GM23338 (cell line): Measurements from ENCODE around the gene ANKRD55.
"Not testable (repeated sequence)": the region's sequence is repeated elsewhere in the genome, so short reads cannot be mapped to it uniquely, and the experiment has no call there.

Experiments
- EZH2phosphoT487 ChIP-seq: fragments of 200-600 bp; sonication (generic); IDR thresholded peaks from one replicate; pipeline ENCODE4 v1.8.1; 2018; ENCODE audit warnings: antibody characterized with exemption; ENCODE audit not compliant: unreplicated experiment
- POLR2AphosphoS5 ChIP-seq: IDR thresholded peaks from 2 replicates; pipeline ENCODE4 v1.6.1; 2016; ENCODE audit warnings: antibody characterized with exemption, low read depth
- TF ChIP-seq, protein P1 (sequence below): IDR thresholded peaks from one replicate; pipeline ENCODE4 v1.6.1; 2018; ENCODE audit warnings: antibody characterized with exemption; ENCODE audit not compliant: unreplicated experiment
- TF ChIP-seq, protein P2 (sequence below), 2 experiments: fragments of 200-600 bp in 1 of 2; sonication (generic) in 1 of 2; conservative IDR thresholded peaks; 2 replicates each; pipeline versions ENCODE4 v1.5.1 to v1.6.1; 2016 to 2017; ENCODE audit warnings: antibody characterized with exemption in 2 of 2, low read depth in 2 of 2, mild to moderate bottlenecking in 2 of 2, moderate library complexity in 1 of 2

- TF ChIP-seq, protein P1, sequence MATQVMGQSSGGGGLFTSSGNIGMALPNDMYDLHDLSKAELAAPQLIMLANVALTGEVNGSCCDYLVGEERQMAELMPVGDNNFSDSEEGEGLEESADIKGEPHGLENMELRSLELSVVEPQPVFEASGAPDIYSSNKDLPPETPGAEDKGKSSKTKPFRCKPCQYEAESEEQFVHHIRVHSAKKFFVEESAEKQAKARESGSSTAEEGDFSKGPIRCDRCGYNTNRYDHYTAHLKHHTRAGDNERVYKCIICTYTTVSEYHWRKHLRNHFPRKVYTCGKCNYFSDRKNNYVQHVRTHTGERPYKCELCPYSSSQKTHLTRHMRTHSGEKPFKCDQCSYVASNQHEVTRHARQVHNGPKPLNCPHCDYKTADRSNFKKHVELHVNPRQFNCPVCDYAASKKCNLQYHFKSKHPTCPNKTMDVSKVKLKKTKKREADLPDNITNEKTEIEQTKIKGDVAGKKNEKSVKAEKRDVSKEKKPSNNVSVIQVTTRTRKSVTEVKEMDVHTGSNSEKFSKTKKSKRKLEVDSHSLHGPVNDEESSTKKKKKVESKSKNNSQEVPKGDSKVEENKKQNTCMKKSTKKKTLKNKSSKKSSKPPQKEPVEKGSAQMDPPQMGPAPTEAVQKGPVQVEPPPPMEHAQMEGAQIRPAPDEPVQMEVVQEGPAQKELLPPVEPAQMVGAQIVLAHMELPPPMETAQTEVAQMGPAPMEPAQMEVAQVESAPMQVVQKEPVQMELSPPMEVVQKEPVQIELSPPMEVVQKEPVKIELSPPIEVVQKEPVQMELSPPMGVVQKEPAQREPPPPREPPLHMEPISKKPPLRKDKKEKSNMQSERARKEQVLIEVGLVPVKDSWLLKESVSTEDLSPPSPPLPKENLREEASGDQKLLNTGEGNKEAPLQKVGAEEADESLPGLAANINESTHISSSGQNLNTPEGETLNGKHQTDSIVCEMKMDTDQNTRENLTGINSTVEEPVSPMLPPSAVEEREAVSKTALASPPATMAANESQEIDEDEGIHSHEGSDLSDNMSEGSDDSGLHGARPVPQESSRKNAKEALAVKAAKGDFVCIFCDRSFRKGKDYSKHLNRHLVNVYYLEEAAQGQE = not testable (repeated sequence)
- TF ChIP-seq, protein P2, sequence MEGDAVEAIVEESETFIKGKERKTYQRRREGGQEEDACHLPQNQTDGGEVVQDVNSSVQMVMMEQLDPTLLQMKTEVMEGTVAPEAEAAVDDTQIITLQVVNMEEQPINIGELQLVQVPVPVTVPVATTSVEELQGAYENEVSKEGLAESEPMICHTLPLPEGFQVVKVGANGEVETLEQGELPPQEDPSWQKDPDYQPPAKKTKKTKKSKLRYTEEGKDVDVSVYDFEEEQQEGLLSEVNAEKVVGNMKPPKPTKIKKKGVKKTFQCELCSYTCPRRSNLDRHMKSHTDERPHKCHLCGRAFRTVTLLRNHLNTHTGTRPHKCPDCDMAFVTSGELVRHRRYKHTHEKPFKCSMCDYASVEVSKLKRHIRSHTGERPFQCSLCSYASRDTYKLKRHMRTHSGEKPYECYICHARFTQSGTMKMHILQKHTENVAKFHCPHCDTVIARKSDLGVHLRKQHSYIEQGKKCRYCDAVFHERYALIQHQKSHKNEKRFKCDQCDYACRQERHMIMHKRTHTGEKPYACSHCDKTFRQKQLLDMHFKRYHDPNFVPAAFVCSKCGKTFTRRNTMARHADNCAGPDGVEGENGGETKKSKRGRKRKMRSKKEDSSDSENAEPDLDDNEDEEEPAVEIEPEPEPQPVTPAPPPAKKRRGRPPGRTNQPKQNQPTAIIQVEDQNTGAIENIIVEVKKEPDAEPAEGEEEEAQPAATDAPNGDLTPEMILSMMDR (conservative IDR thresholded peaks at IDR 0.05; ENCODE audit: low read depth in 2 of 2) = not testable (repeated sequence)
- TF ChIP-seq EZH2phosphoT487, POLR2AphosphoS5: not testable (repeated sequence)
Measured at GRCh38 chr5:56102207-56102606, 130.9 kb downstream of the ANKRD55 start.
